ENCODE data around the gene MAP1LC3B2. TPM values are rescaled to one million over a fixed set of nuclear protein-coding genes. Genes with fewer than 3 reads are reported as not detected.

The MAP1LC3B2 gene
- total RNA-seq, 2 experiments from 2014 or later, result 1.2 to 1.5 TPM

DNA sequence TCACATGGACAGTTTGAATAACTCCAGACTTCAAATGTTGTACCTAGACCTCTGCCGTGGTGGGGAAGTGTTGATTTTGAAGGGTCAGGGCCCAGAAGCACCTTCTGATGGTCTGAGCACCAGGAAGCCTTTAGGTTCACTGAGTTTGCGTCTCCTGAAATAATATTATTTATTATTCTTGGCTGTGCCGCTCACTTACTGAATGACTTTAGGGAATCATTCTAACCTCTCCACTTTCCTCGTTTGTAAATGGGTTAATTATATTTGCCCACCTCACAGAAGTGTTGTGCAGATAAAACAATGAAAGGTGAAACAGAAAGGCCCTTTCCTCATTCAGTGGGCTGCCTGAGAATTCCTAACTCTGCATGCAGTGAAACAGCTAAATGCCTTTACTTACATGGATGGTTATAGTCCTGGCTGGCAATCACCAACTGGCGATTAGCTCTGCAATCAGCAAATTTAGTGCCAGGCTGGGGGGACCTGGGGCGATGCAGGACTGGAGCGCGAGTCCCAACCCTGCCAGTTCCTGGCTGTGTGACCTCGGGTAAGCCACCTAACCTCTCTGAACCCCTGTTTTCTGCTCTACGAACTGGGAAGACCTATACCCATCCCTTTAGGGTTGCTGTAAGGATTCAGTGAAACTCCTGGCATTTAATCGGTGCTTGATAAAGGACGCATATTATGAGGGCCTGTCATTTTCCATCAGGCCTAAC is 57.5 kb downstream of the MAP1LC3B2 start:
- Mint-ChIP-seq H3K27ac (no peak overlapping the region), H3K4me3 (no peak overlapping the region), H3K36me3 (ENCODE audit: low read depth) (no peaks in the 10 kb centered on the region), H3K27me3 (ENCODE audit: low read depth) (no peaks in the 10 kb centered on the region), H3K4me1 (ENCODE audit: low read depth) (no peaks in the 10 kb centered on the region), H3K9me3 (no peaks in the 10 kb centered on the region)
- CTCF ChIA-PET, result no interaction called here
- intact Hi-C loops (cut with micrococcal nuclease), result no loop called here
- DNase-seq, result no peak

DNA sequence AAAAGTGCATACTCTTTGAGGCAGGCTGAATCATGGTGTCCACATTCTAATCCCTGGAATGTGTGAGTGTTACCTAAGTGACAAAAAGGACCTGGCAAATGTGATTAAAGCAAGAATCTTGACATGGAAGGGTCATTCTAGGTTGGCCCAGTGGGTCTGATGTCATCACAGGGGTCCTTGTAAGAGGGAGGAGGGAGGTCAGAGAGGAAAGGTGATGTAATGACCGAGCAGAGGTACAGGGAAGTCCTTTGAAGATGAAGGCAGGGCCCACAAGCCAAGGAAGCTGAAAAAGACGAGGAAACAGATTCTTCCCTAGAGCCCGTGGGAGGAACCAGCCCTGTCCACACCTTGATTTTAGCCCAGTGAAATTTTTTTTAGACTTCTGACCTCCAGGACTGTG is 60.1 kb downstream of the MAP1LC3B2 start:
- Mint-ChIP-seq H3K27me3 (ENCODE audit: low read depth) (no peaks in the 10 kb centered on the region), H3K36me3 (ENCODE audit: low read depth) (no peaks in the 10 kb centered on the region), H3K4me3 (no peak overlapping the region), H3K4me1 (ENCODE audit: low read depth) (no peaks in the 10 kb centered on the region), H3K9me3 (peaks cover 14% of the 10 kb centered on the region), H3K27ac (no peak overlapping the region)
- intact Hi-C loops (cut with micrococcal nuclease), result no loop called here
- CTCF ChIA-PET, result no interaction called here
- no peak for DNase-seq

DNA sequence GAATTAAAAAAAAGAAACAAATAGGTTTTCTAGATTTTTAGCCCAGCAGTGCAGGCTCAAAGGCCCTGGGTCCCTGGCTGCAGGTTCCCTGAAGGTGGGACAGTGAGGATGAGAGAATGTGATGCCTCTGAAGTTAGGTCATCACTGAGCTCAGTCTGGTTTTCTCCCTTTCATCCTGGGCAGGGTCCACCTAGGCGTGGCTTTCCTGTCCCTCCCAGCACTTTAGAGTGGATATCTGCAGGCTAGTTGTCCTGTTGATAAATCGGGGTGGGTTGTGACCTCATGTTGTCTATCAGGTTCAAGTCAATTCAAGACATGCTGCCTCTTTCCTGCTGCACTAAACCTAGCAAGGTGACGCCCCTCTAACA is 60.9 kb downstream of the MAP1LC3B2 start:
- Mint-ChIP-seq H3K4me1 (ENCODE audit: low read depth) (no peaks in the 10 kb centered on the region), H3K27ac (no peak overlapping the region), H3K36me3 (ENCODE audit: low read depth) (no peaks in the 10 kb centered on the region), H3K27me3 (ENCODE audit: low read depth) (no peaks in the 10 kb centered on the region), H3K9me3 (peaks cover 14% of the 10 kb centered on the region), H3K4me3 (no peak overlapping the region)
- DNase-seq, result no peak
- CTCF ChIA-PET, result interaction anchor here (1.0 kb wide), 2 partner anchors 18 to 479 kb away, joined by 3 read pairs; no protein-coding TSS in a partner anchor
- intact Hi-C loops (cut with micrococcal nuclease), result no loop called here

GRCh38 chr12:116620492-116621191 is 61.5 kb downstream of the MAP1LC3B2 start:
- H3K4me1 Mint-ChIP-seq (ENCODE audit: low read depth), result no peaks in the 10 kb centered on the region
- no peaks in the 10 kb centered on the region for H3K36me3 Mint-ChIP-seq (ENCODE audit: low read depth)
- no peak overlapping the region for H3K27ac Mint-ChIP-seq
- CTCF ChIA-PET, result interaction anchor here (1.0 kb wide), 2 partner anchors 18 to 480 kb away, joined by 3 read pairs; no protein-coding TSS in a partner anchor
- peaks cover 14% of the 10 kb centered on the region for H3K9me3 Mint-ChIP-seq
- H3K27me3 Mint-ChIP-seq (ENCODE audit: low read depth), result no peaks in the 10 kb centered on the region
- no peak overlapping the region for H3K4me3 Mint-ChIP-seq
- DNase-seq, result no peak
- intact Hi-C loops (cut with micrococcal nuclease), result no loop called here

- Mint-ChIP-seq H3K36me3 (ENCODE audit: low read depth) (no peaks in the 10 kb centered on the region), H3K4me3 (no peak overlapping the region), H3K4me1 (ENCODE audit: low read depth) (no peaks in the 10 kb centered on the region), H3K9me3 (peaks cover 14% of the 10 kb centered on the region), H3K27me3 (ENCODE audit: low read depth) (no peaks in the 10 kb centered on the region), H3K27ac (no peak overlapping the region)
- no peak for DNase-seq
- CTCF ChIA-PET, result interaction anchor here (0.6 to 1.0 kb wide), 2 partner anchors 19 to 277 kb away, joined by 3 read pairs; no protein-coding TSS in a partner anchor
- intact Hi-C loops (cut with micrococcal nuclease), result no loop called here
Observed at GRCh38 chr12:116621194-116621593, 62.0 kb downstream of the MAP1LC3B2 start.

DNA sequence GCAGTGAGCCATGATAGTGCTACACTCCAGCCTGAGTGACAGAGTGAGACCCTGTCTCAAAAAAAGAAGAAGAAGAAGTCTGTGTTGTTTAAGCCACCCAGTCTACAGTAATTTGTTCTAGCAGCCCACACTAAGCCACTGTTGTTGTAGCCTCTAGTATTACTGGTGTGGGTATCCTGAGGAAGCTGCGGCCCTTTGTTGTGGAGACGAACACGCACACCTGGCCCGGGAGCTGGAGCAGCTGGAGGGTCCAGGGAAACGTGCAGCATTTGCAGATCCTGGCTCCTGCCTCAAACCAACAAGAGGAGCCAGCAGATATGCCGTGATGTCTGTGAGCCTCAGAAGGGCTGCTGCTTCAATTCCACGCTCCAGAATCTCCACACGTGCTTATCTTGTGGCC is 65.3 kb downstream of the MAP1LC3B2 start:
- no peaks in the 10 kb centered on the region for H3K36me3 Mint-ChIP-seq (ENCODE audit: low read depth)
- no peaks in the 10 kb centered on the region for H3K4me1 Mint-ChIP-seq (ENCODE audit: low read depth)
- H3K9me3 Mint-ChIP-seq, result peaks cover 14% of the 10 kb centered on the region
- no peak overlapping the region for H3K27ac Mint-ChIP-seq
- CTCF ChIA-PET, result no interaction called here
- H3K4me3 Mint-ChIP-seq, result no peak overlapping the region
- no peak for DNase-seq
- H3K27me3 Mint-ChIP-seq (ENCODE audit: low read depth), result peaks cover 2% of the 10 kb centered on the region
- intact Hi-C loops (cut with micrococcal nuclease), result no loop called here

DNA sequence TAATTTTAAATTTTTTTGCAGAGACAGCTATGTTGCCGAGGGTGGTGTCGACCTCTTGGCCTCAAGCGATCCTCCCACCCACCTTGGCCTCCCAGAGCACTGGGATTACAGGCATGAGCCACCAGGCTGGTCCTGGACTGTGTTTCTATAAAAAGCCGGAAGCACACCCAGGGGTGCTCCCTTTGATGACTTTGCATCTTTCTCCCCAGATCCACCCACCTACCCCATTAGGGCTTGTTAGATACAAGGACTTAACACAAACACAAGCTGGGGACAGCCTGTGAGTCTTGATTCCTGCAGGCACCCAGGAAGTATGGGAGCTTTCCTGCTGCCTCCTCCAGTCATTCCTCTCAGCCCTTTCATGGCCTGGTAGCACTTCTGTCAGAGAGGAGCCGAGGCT is 67.0 kb downstream of the MAP1LC3B2 start:
- no peaks in the 10 kb centered on the region for H3K4me1 Mint-ChIP-seq (ENCODE audit: low read depth)
- no peak overlapping the region for H3K4me3 Mint-ChIP-seq
- H3K36me3 Mint-ChIP-seq (ENCODE audit: low read depth), result no peaks in the 10 kb centered on the region
- peaks cover 2% of the 10 kb centered on the region for H3K27me3 Mint-ChIP-seq (ENCODE audit: low read depth)
- CTCF ChIA-PET, result interaction anchor here (0.6 kb wide), 1 partner anchor 1066 kb away, joined by 3 read pairs; no protein-coding TSS in a partner anchor
- intact Hi-C loops (cut with micrococcal nuclease), result no loop called here
- DNase-seq, result no peak
- no peak overlapping the region for H3K27ac Mint-ChIP-seq
- peaks cover 14% of the 10 kb centered on the region for H3K9me3 Mint-ChIP-seq

Other genes with a start within 250 kb of the MAP1LC3B2 start
- gene SPRING1, start 178.7 kb downstream of the MAP1LC3B2 start, total RNA-seq, result 10 to 100 TPM; 14.8 to 16.9 TPM
- gene RNFT2, start 178.9 kb downstream of the MAP1LC3B2 start, total RNA-seq, result 10 to 100 TPM; 13.0 to 15.8 TPM

Measured in activated naive CD4-positive, alpha-beta T cell treated with anti-CD3 and anti-CD28 coated beads for 36 hours (primary cell).